GM19397 (cell line): ENCODE data around the gene VAMP7.
"Not testable (repeated sequence)": the region's sequence is repeated elsewhere in the genome, so short reads cannot be mapped to it uniquely, and the experiment has no call there.

Experiments
- ATAC-seq: cut with Tn5 transposase; IDR thresholded peaks from one replicate; pipeline ENCODE4 v1.9.1; 2021; ENCODE audit warnings: mild to moderate bottlenecking, moderate library complexity; ENCODE audit not compliant: unreplicated experiment

Gene VAMP7

GRCh38 chrX:155900765-155901164 is 19.6 kb downstream of the VAMP7 start:
- ATAC-seq = no peak

DNA sequence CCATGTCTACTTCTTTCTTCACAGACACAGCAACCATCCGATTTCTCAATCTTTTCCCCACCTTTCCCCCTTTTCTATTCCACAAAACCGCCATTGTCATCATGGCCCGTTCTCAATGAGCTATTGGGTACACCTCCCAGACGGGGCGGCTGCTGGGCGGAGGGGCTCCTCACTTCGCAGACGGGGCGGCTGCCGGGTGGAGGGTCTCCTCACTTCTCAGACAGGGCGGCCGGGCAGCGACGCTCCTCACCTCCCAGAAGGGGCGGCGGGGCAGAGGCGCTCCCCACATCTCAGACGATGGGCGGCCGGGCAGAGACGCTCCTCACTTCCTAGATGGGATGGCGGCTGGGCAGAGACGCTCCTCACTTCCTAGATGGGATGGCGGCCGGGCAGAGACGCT is 26.5 kb downstream of the VAMP7 start:
- not testable (repeated sequence) for ATAC-seq

GRCh38 chrX:155923200-155923599 is 42.1 kb downstream of the VAMP7 start:
- no peak for ATAC-seq

GRCh38 chrX:155930852-155931618 is 49.9 kb downstream of the VAMP7 start:
- ATAC-seq = not testable (repeated sequence)

GRCh38 chrX:155938132-155938531 is 57.0 kb downstream of the VAMP7 start:
- no peak for ATAC-seq

DNA sequence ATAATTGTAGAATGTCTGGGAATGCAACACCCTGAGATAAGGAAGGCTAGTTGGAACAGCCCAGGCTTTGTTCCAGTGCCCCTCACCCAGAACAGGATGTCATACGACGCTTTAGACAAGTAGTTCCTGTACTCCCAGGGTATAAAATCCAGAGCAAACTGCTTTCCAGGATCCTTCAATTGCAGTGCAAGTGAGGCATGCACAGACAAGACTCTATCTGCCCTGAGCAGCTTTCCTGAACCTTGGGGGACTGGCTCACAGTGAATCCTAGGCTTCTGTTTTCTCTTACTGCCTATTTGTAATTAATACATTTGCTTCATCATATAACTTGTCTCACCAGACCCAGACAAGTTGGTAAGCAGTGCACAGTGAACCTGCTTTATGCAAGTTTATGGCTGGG is 68.0 kb downstream of the VAMP7 start:
- no peak for ATAC-seq

GRCh38 chrX:155951237-155951789 is 70.2 kb downstream of the VAMP7 start:
- ATAC-seq = no peak

DNA sequence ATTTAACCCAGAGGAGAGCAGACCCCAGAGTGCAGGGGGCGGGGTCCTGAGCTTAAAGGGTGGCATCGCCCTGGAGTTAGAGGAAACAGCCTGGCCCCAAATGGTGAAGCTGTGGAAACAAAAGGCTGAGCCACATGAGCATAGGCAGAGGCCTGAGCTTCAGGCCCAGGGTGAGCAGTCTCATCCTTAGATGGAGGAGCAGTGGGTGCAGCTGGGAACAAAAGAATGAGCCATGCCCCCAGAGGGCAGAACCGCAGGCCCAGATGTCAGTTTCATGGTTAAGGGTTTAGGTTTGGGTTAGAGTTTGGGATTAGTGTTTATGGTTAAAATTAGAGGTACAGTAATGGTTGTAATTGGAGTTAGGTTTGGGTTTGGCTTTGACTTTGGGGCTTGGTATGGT is 71.9 kb downstream of the VAMP7 start:
- ATAC-seq = no peak

DNA sequence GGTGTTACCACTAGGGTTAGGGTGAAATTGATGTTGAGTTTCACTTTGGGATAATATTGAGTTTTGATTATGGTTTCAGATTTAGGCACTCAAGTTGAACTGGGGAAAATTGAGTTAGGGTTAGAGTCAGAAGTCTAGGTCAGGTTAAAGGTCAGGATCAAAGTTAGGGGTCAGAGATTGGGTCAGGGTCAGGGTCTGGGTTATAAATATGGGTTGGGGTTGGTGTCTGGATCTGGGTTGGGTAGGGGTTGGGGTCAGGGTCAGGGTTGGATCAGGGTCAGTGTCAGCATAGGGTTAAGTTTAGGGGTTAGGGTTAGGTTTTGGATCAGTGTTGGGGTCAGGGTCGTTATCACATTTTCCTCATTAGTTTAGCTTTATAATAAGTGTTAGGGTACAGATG is 73.6 kb downstream of the VAMP7 start:
- ATAC-seq = no peak

GRCh38 chrX:155956099-155956498 is 75.0 kb downstream of the VAMP7 start:
- ATAC-seq = no peak

DNA sequence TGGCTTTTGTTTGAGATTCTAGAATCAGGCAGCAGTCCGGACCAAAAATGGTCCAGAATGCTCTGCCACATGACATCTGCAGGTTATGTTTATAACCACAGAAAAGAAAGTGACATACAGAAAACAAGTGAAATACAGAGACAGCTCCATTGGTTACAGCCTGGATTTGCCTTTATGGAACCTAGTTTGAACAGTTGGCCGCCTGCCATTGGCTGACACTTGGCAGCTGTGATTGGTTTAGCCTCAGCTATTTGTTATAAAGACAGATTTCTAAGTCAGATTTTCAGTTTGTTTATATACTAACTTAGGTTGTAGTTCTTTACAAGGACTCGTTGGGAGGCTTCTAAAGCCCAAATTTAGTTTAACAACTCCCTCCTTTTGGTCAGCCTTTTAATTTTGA is 75.5 kb downstream of the VAMP7 start:
- ATAC-seq = no peak

- ATAC-seq = no peak
Measured at GRCh38 chrX:155957843-155958242, 76.7 kb downstream of the VAMP7 start.

- no peak for ATAC-seq
Measured at GRCh38 chrX:155959018-155959587, 78.0 kb downstream of the VAMP7 start.

- ATAC-seq = no peak
Measured at GRCh38 chrX:155962906-155963305, 81.8 kb downstream of the VAMP7 start.

- no peak for ATAC-seq
Measured at GRCh38 chrX:155966876-155967275, 85.7 kb downstream of the VAMP7 start.

DNA sequence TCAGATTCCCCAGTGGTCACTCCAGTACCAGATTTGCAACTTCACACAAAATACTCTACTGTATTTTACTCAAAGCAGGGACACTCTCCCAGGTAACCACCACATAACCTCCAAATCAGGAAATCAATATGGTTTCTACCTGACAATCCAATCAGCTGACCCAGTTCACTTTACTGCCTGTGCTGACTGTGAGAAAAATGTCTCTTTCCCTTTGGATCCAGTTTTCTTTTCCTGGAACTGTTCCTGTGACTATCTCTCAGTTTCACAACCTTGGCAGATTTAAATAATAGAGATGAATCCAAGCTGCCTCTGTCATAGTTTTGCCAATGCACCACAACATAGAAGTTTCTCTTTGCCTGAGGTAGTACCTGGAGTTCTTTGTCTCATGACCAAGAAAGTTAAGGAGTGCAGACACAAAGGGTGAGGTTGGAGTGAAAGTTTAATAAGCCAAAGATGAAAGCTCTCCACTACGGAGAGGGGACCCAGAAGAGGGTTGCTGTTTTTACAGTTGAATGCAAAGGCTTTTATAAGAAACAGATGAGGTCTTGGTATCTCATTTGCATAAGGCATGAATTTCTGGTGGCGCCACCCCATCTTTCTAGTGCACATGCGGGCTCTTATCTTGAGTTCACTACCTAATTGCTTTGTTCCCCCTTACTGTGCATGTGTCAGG is 86.6 kb downstream of the VAMP7 start:
- ATAC-seq = no peak

DNA sequence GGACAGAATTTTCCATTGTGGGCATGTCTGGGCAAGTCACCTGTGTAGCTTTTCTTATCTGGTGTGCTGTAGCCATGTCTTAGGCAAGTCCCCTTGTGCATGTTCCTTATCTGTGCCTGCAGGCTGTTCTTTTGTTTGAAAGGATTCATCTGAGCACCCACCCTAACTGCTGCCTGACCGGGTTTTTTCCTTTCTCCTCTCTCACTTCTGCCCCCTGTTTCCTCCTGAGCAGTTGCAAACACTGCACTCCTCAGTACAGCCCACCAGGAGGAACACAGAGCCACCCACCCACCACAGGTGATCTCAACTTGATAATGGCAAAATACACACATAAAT is 87.1 kb downstream of the VAMP7 start:
- no peak for ATAC-seq

DNA sequence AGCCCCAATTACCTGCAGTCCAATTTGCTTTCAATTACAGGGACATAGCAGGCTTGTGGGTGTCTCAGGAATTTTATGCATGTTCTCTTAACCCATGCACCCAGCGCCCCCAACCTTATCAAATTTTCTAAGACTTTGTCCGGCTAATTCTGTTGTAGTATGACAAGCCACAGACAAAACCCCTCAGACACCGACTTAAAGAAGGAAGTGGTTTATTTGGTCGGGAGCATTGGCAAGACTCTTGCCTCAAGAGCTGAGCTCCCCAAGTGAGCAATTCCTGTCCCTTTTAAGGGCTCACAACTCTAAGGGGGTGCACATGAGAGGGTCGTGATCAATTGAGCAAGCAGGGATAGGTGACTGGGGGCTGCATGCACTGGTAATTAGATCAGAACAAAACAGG is 87.6 kb downstream of the VAMP7 start:
- no peak for ATAC-seq

DNA sequence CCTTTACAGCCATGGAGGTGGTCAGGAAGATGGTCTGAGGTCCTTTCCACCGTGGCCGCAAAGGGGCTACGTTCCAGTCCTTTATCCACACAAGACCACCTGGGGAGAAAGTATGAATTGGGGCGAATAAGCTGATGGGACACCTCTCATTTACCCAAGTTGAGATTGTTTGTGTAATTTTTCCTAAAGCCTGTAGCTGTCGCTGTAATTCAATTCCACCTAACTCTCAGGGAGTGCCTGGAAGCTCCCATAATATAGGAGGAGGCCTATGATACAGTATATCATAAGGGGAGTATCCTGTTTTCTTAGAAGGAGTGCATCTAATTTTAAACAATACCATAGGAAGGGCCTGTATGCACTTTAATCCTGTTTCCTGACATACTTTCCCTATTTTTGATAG is 90.5 kb downstream of the VAMP7 start:
- not testable (repeated sequence) for ATAC-seq

DNA sequence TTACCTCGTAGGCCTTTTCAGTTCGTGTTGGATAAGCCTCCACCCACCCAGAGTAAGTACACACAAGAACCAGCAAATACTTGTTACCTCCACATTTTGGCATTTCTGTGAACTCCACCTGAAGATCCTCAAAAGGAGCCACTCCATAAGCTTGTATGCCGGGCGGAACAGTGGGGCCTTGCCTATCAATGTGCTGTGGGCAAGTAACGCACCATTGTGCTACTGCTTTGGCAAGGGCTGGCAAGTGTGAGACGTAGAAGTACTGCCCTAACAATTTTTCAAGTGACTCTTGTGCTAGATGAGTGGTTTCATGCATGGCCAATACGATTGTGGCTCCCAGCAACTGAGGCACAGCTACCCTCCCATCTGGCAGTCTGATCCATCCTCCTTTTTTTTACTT is 91.1 kb downstream of the VAMP7 start:
- ATAC-seq = not testable (repeated sequence)

- ATAC-seq = no peak
Measured at GRCh38 chrX:155983326-155983725, 102.2 kb downstream of the VAMP7 start.

DNA sequence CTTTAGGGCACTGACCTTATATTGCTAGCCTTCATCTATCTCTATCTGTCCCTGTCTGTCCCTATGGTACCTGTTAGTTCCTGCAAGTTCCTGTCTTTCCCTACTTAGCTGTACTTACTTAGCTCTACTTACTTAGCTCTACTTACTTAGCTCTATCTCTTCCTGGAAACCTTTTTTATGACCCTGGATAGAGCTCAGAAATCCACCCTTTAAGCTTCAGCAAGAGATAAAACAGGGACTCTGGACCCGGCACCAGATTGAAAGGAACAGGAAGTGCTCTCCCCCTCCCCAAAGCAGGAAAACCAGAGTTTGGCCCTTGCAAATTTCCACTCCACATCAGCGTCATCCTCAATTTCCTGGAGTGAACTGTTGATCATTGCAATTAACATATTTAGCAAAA is 104.1 kb downstream of the VAMP7 start:
- ATAC-seq = no peak
